Smooth muscle cell (in vitro differentiated cells): ENCODE results near the gene SUPT5H. TPM values are rescaled to one million over a fixed set of nuclear protein-coding genes. Genes with fewer than 3 reads are reported as not detected.

Experiments
- DNase-seq: peaks from one replicate; lab custom pipeline; 2025; ENCODE audit not compliant: unreplicated experiment; lab: John Stamatoyannopoulos, UW
- H2AFZ ChIP-seq: fragments of 200-600 bp; sonication (generic); 2 replicates; pipeline ENCODE4 v1.6.0; 2016; ENCODE audit warnings: antibody characterized with exemption, low read depth, mild to moderate bottlenecking
- H3F3A ChIP-seq: fragments of 200-600 bp; sonication (generic); 2 replicates; pipeline ENCODE4 v1.6.0; 2017; ENCODE audit warnings: antibody characterized with exemption, low read depth
- H3K27ac ChIP-seq: fragments of 200-600 bp; sonication (generic); 2 replicates; pipeline ENCODE4 v1.5.1; 2016; ENCODE audit warnings: low read depth, mild to moderate bottlenecking
- H3K27me3 ChIP-seq: fragments of 200-600 bp; sonication (generic); 2 replicates; pipeline ENCODE4 v1.6.1; 2016; ENCODE audit warnings: low read depth, mild to moderate bottlenecking
- H3K36me3 ChIP-seq: fragments of 200-600 bp; sonication (generic); 2 replicates; pipeline ENCODE4 v1.5.1; 2016; ENCODE audit warnings: low read depth
- H3K4me1 ChIP-seq: fragments of 200-600 bp; sonication (generic); 2 replicates; pipeline ENCODE4 v1.5.1; 2016; ENCODE audit warnings: low read depth
- H3K4me2 ChIP-seq: fragments of 200-600 bp; sonication (generic); 2 replicates; pipeline ENCODE4 v1.6.0; 2016; ENCODE audit warnings: mild to moderate bottlenecking
- H3K4me3 ChIP-seq: fragments of 200-600 bp; sonication (generic); 2 replicates; pipeline ENCODE4 v1.5.1; 2016; ENCODE audit warnings: mild to moderate bottlenecking
- H3K79me2 ChIP-seq: fragments of 200-600 bp; sonication (generic); 2 replicates; pipeline ENCODE4 v1.6.0; 2016; ENCODE audit warnings: low read depth, mild to moderate bottlenecking
- H3K9ac ChIP-seq: fragments of 200-600 bp; sonication (generic); 2 replicates; pipeline ENCODE4 v1.6.0; 2016; ENCODE audit warnings: low read depth
- H3K9me3 ChIP-seq: fragments of 200-600 bp; sonication (generic); replicated peaks from 2 replicates; pipeline ENCODE4 v1.5.1; 2016; ENCODE audit warnings: low read depth
- H4K20me1 ChIP-seq: fragments of 200-600 bp; sonication (generic); 2 replicates; pipeline ENCODE4 v1.6.0; 2016; ENCODE audit warnings: low read depth
- CTCF ChIP-seq: fragments of 200-600 bp; sonication (generic); IDR thresholded peaks from 2 replicates; pipeline ENCODE4 v1.5.1; 2017; ENCODE audit warnings: borderline replicate concordance, mild to moderate bottlenecking, antibody characterized with exemption; ENCODE audit not compliant: insufficient read depth, poor library complexity, severe bottlenecking
- WGBS: methylation state at CpG from one replicate; pipeline ENCODE4 v1.1.7; 2016; ENCODE audit warnings: low lambda C conversion rate; 5-methylcytosine and 5-hydroxymethylcytosine counted together
- polyA plus RNA-seq: library from polyadenylated mRNA; unstranded; fragments of >200 nt; fragmentation: Nextera tagmentation; extraction: Ambion mirVana; gene quantifications from 2 replicates; pipeline ENCODE4 v1.2.1, GENCODE V29; 2016
- total RNA-seq: library from RNA; depleted of rRNA; stranded (reverse); fragments of >200 nt; gene quantifications from 2 replicates; pipeline ENCODE4 v1.2.3, GENCODE V29; 2014

The SUPT5H gene
- total and polyA plus RNA-seq, 2 experiments from 2014 or later, result 44.9 to 134 TPM

GRCh38 chr19:39469567-39469966 is 24.2 kb downstream of the SUPT5H start:
- H4K20me1 ChIP-seq, result peaks cover 34% of the 10 kb centered on the region

GRCh38 chr19:39470724-39471339 is 25.4 kb downstream of the SUPT5H start:
- no peak for DNase-seq
- no peak overlapping the region for H3K9ac ChIP-seq
- H3K36me3 ChIP-seq, result no peaks in the 10 kb centered on the region
- no peak for TF ChIP-seq CTCF
- no peak overlapping the region for H2AFZ ChIP-seq
- no peaks in the 10 kb centered on the region for H3K4me1 ChIP-seq
- no peaks in the 10 kb centered on the region for H3K9me3 ChIP-seq
- H3F3A ChIP-seq, result peaks cover 5% of the 10 kb centered on the region
- H3K4me3 ChIP-seq, result no peak overlapping the region
- H3K4me2 ChIP-seq, result no peak overlapping the region
- H4K20me1 ChIP-seq, result peaks cover 21% of the 10 kb centered on the region
- H3K27me3 ChIP-seq, result no peaks in the 10 kb centered on the region
- 79% methylated on average over 7 of the region's 7 CpGs for WGBS
- no peaks in the 10 kb centered on the region for H3K79me2 ChIP-seq
- H3K27ac ChIP-seq, result no peak overlapping the region

More at GRCh38 chr19:39469567-39469966, 24.2 kb downstream of the SUPT5H start:
- H3K9ac ChIP-seq, result no peak overlapping the region
- peaks cover 1% of the 10 kb centered on the region for H3F3A ChIP-seq
- H3K9me3 ChIP-seq, result no peaks in the 10 kb centered on the region
- H3K79me2 ChIP-seq, result peaks cover under 1% of the 10 kb centered on the region
- no peak overlapping the region for H3K27ac ChIP-seq
- no peak overlapping the region for H2AFZ ChIP-seq
- no peak for TF ChIP-seq CTCF
- H3K4me3 ChIP-seq, result no peak overlapping the region
- 92% methylated on average over 6 of the region's 6 CpGs for WGBS
- no peak overlapping the region for H3K4me2 ChIP-seq
- DNase-seq, result no peak
- H3K36me3 ChIP-seq, result no peaks in the 10 kb centered on the region
- no peaks in the 10 kb centered on the region for H3K27me3 ChIP-seq
- no peaks in the 10 kb centered on the region for H3K4me1 ChIP-seq

GRCh38 chr19:39471756-39472536 is 26.6 kb downstream of the SUPT5H start:
- no peak overlapping the region for H3K9ac ChIP-seq
- no peaks in the 10 kb centered on the region for H3K79me2 ChIP-seq
- H3K4me3 ChIP-seq, result no peak overlapping the region
- H2AFZ ChIP-seq, result no peak overlapping the region
- H3K27ac ChIP-seq, result no peak overlapping the region
- TF ChIP-seq CTCF, result no peak
- no peaks in the 10 kb centered on the region for H3K36me3 ChIP-seq
- no peaks in the 10 kb centered on the region for H3K4me1 ChIP-seq
- WGBS, result 83% methylated on average over 8 of the region's 8 CpGs
- H4K20me1 ChIP-seq, result peaks cover 12% of the 10 kb centered on the region
- no peak for DNase-seq
- H3F3A ChIP-seq, result peaks cover 5% of the 10 kb centered on the region
- H3K4me2 ChIP-seq, result no peak overlapping the region
- no peaks in the 10 kb centered on the region for H3K9me3 ChIP-seq
- H3K27me3 ChIP-seq, result no peaks in the 10 kb centered on the region
